ENCODE measurements around the gene COLEC12.

GRCh38 chr18:476251-476664 lies 24.2 kb downstream of the COLEC12 start:
- no peak for TF ChIP-seq NFYB (IDR thresholded peaks at IDR 0.05; ENCODE audit: insufficient read depth, low read depth, low read length)
- no peak for TF ChIP-seq EP300 (IDR thresholded peaks at IDR 0.05; ENCODE audit: borderline replicate concordance in 1 of 2, control insufficient read depth in 1 of 2, low read depth in 2 of 2, low read length in 2 of 2)
- no peak for TF ChIP-seq POLR2AphosphoS2 (IDR thresholded peaks at IDR 0.05; ENCODE audit: low read depth, low read length)
- no peak for TF ChIP-seq ESRRA (IDR thresholded peaks at IDR 0.05; ENCODE audit: low read length)
- no peak for TF ChIP-seq EZH2 (IDR thresholded peaks at IDR 0.05; ENCODE audit: borderline replicate concordance, control insufficient read depth, low read depth, low read length)

Measured in GM12878 (cell line).